ENCODE data around the gene DHDH.

The DHDH gene

DNA sequence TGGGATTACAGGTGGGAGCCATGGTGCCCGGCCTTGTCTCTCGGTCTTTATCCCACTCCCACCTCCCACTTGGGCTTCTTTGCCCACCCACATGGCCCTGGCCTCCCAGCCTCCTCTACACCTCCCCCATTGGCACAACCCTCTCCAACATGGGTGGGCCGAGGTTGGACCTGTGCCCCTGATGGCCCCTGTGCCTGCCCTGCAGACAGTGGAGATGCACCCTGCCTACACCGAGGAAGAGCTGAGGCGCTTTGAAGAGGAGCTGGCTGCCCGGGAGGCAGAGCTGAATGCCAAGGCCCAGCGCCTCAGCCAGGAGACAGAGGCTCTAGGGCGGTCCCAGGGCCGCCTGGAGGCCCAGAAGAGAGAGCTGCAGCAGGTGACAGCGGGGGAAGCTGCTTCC is 12.6 kb upstream of the DHDH start:
- Histone ChIP-seq H2AFZ (ENCODE audit: low read depth, low read length) (no peak overlapping the region), H3K36me3 (ENCODE audit: insufficient read depth, low read length) (peaks cover 53% of the 10 kb centered on the region), H3K4me1 (ENCODE audit: insufficient read depth, low read length) (no peaks in the 10 kb centered on the region), H3K9ac (ENCODE audit: low read depth, low read length) (no peak overlapping the region), H3K4me3 (ENCODE audit: low read depth in 1 of 2, low read length in 2 of 2) (no peak overlapping the region), H3K4me2 (ENCODE audit: insufficient read depth, low read length) (no peak overlapping the region), H3K9me3 (ENCODE audit: insufficient read depth, low read length, severe bottlenecking) (no peaks in the 10 kb centered on the region), H3K79me2 (ENCODE audit: insufficient read depth, low read length) (no peaks in the 10 kb centered on the region), H4K20me1 (ENCODE audit: insufficient read depth, low read length) (0 out of 2 replicates have a peak, but pooled peaks cover 4% of the 10 kb centered on the region), H3K27ac (ENCODE audit: low read length) (no peak overlapping the region), H3K27me3 (ENCODE audit: insufficient read depth, low read length, poor library complexity) (no peaks in the 10 kb centered on the region)
- no peak for TF ChIP-seq EZH2 (IDR thresholded peaks at IDR 0.05; ENCODE audit: borderline replicate concordance, low read depth, low read length, severe bottlenecking)
- TF ChIP-seq, protein P1, sequence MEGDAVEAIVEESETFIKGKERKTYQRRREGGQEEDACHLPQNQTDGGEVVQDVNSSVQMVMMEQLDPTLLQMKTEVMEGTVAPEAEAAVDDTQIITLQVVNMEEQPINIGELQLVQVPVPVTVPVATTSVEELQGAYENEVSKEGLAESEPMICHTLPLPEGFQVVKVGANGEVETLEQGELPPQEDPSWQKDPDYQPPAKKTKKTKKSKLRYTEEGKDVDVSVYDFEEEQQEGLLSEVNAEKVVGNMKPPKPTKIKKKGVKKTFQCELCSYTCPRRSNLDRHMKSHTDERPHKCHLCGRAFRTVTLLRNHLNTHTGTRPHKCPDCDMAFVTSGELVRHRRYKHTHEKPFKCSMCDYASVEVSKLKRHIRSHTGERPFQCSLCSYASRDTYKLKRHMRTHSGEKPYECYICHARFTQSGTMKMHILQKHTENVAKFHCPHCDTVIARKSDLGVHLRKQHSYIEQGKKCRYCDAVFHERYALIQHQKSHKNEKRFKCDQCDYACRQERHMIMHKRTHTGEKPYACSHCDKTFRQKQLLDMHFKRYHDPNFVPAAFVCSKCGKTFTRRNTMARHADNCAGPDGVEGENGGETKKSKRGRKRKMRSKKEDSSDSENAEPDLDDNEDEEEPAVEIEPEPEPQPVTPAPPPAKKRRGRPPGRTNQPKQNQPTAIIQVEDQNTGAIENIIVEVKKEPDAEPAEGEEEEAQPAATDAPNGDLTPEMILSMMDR (IDR thresholded peaks at IDR 0.05; ENCODE audit: borderline replicate concordance, extremely low read depth, low read length, poor library complexity, severe bottlenecking): no peak
- ATAC-seq (ENCODE audit: insufficient read depth, low read depth): no peak
- no peak for DNase-seq

DNA sequence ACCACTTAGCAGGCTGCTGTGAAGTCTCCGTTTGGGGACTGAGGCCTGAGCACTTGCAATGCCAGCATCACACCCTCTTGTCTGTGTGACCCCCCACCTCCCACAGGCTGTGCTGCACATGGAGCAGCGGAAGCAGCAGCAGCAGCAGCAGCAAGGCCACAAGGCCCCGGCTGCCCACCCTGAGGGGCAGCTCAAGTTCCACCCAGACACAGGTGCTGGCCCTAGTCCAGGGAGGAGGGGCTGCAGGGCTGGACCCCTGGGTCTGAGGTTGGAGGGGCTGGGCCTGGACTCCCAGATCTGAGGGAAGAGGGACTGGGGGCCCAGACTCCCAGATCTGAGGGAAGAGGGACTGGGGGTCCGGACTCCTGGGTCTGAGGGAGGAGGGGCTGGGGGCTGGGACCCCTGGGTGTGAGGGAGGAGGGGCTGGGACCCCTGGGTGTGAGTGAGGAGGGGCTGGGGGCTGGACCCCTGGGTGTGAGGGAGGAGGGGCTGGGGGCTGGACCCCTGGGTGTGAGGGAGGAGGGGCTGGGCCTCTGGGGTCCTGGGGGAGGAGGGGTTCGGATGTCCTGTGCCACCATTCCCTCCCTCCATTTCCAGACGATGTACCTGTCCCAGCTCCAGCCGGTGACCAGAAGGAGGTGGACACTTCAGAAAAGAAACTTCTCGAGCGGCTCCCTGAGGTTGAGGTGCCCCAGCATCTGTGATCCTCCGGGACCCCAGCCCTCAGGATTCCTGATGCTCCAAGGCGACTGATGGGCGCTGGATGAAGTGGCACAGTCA is 11.6 kb upstream of the DHDH start:
- Histone ChIP-seq H3K9me3 (ENCODE audit: insufficient read depth, low read length, severe bottlenecking) (no peaks in the 10 kb centered on the region), H3K9ac (ENCODE audit: low read depth, low read length) (no peak overlapping the region), H3K36me3 (ENCODE audit: insufficient read depth, low read length) (peaks cover 47% of the 10 kb centered on the region), H4K20me1 (ENCODE audit: insufficient read depth, low read length) (0 out of 2 replicates have a peak, but pooled peaks cover 4% of the 10 kb centered on the region), H3K4me2 (ENCODE audit: insufficient read depth, low read length) (no peak overlapping the region), H3K4me3 (ENCODE audit: low read depth in 1 of 2, low read length in 2 of 2) (no peak overlapping the region), H3K4me1 (ENCODE audit: insufficient read depth, low read length) (no peaks in the 10 kb centered on the region), H3K27ac (ENCODE audit: low read length) (no peak overlapping the region), H3K27me3 (ENCODE audit: insufficient read depth, low read length, poor library complexity) (no peaks in the 10 kb centered on the region), H3K79me2 (ENCODE audit: insufficient read depth, low read length) (no peaks in the 10 kb centered on the region), H2AFZ (ENCODE audit: low read depth, low read length) (no peak overlapping the region)
- no peak for DNase-seq
- ATAC-seq (ENCODE audit: insufficient read depth, low read depth): no peak
- TF ChIP-seq, protein P1 (IDR thresholded peaks at IDR 0.05; ENCODE audit: borderline replicate concordance, extremely low read depth, low read length, poor library complexity, severe bottlenecking): no peak
- no peak for TF ChIP-seq EZH2 (IDR thresholded peaks at IDR 0.05; ENCODE audit: borderline replicate concordance, low read depth, low read length, severe bottlenecking)

DNA sequence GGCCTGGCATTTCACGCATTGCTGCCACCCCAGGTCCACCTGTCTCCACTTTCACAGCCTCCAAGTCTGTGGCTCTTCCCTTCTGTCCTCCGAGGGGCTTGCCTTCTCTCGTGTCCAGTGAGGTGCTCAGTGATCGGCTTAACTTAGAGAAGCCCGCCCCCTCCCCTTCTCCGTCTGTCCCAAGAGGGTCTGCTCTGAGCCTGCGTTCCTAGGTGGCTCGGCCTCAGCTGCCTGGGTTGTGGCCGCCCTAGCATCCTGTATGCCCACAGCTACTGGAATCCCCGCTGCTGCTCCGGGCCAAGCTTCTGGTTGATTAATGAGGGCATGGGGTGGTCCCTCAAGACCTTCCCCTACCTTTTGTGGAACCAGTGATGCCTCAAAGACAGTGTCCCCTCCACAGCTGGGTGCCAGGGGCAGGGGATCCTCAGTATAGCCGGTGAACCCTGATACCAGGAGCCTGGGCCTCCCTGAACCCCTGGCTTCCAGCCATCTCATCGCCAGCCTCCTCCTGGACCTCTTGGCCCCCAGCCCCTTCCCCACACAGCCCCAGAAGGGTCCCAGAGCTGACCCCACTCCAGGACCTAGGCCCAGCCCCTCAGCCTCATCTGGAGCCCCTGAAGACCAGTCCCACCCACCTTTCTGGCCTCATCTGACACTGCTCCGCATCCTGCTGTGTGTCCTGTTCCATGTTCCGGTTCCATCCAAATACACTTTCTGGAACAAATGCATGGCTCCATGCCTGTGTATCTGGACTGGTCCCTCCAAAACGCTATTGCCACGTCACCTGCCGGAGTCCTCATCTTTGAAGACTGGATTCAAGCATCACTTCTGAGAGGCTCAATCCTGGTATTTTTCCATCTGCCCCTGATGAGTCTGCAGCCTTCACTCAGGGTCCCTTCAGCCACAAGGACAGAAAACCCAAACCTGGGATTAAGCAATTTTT is 10.7 kb upstream of the DHDH start:
- Histone ChIP-seq H3K9ac (ENCODE audit: low read depth, low read length) (no peak overlapping the region), H3K27ac (ENCODE audit: low read length) (no peak overlapping the region), H3K4me3 (ENCODE audit: low read depth in 1 of 2, low read length in 2 of 2) (no peak overlapping the region), H3K36me3 (ENCODE audit: insufficient read depth, low read length) (peaks cover 47% of the 10 kb centered on the region), H3K4me1 (ENCODE audit: insufficient read depth, low read length) (no peaks in the 10 kb centered on the region), H3K9me3 (ENCODE audit: insufficient read depth, low read length, severe bottlenecking) (no peaks in the 10 kb centered on the region), H2AFZ (ENCODE audit: low read depth, low read length) (no peak overlapping the region), H3K27me3 (ENCODE audit: insufficient read depth, low read length, poor library complexity) (no peaks in the 10 kb centered on the region), H4K20me1 (ENCODE audit: insufficient read depth, low read length) (0 out of 2 replicates have a peak, but pooled peaks cover 4% of the 10 kb centered on the region), H3K4me2 (ENCODE audit: insufficient read depth, low read length) (no peak overlapping the region), H3K79me2 (ENCODE audit: insufficient read depth, low read length) (no peaks in the 10 kb centered on the region)
- ATAC-seq (ENCODE audit: insufficient read depth, low read depth): no peak
- no peak for DNase-seq
- TF ChIP-seq, protein P1 (IDR thresholded peaks at IDR 0.05; ENCODE audit: borderline replicate concordance, extremely low read depth, low read length, poor library complexity, severe bottlenecking): no peak
- no peak for TF ChIP-seq EZH2 (IDR thresholded peaks at IDR 0.05; ENCODE audit: borderline replicate concordance, low read depth, low read length, severe bottlenecking)

Measured in DND-41 (cell line).